Measurements from ENCODE around the gene ZNF200.
A peak's percentile ranks its signal among the peaks of the same experiment; 100 is the strongest.

ZNF200 gene

GRCh38 chr16:3234857-3235561 lies at the start of gene ZNF200:
Gene ZNF200, minus strand, starts transcription at chr16:3235158. Its CDS starts 1,403 bp downstream, at chr16:3233755.
- peak; percentile 95 for DNase-seq (ENCODE audit: low read depth)
- TF ChIP-seq CTCF (conservative IDR thresholded peaks at IDR 0.05; ENCODE audit: control insufficient read depth, insufficient read depth, low read depth, low read length), result no peak
- peak within 1 kb of the TSS; percentile 96 for H3K4me3 ChIP-seq (ENCODE audit: control insufficient read depth, low read depth, low read length)

- H3K4me3 ChIP-seq (ENCODE audit: control insufficient read depth, low read depth, low read length), result peak overlapping the region; percentile 90
- TF ChIP-seq CTCF (conservative IDR thresholded peaks at IDR 0.05; ENCODE audit: control insufficient read depth, insufficient read depth, low read depth, low read length), result no peak
- DNase-seq (ENCODE audit: low read depth), result no peak
Measured at GRCh38 chr16:3283543-3284447, 48.8 kb upstream of the ZNF200 start.

GRCh38 chr16:3282730-3283542 lies 48.0 kb upstream of the ZNF200 start, which contains the start of gene ZNF263:
Gene ZNF263, plus strand, starts transcription at chr16:3283491. Its CDS starts 328 bp downstream, at chr16:3283819.
- no peak for TF ChIP-seq CTCF (conservative IDR thresholded peaks at IDR 0.05; ENCODE audit: control insufficient read depth, insufficient read depth, low read depth, low read length)
- peak within 1 kb of the TSS; percentile 90 for H3K4me3 ChIP-seq (ENCODE audit: control insufficient read depth, low read depth, low read length)
- peak; percentile 98 for DNase-seq (ENCODE audit: low read depth)

GRCh38 chr16:3282103-3282729 lies 47.3 kb upstream of the ZNF200 start:
- DNase-seq (ENCODE audit: low read depth), result no peak
- TF ChIP-seq CTCF (conservative IDR thresholded peaks at IDR 0.05; ENCODE audit: control insufficient read depth, insufficient read depth, low read depth, low read length), result no peak
- peak overlapping the region; percentile 90 for H3K4me3 ChIP-seq (ENCODE audit: control insufficient read depth, low read depth, low read length)

GRCh38 chr16:3281222-3281820 lies 46.4 kb upstream of the ZNF200 start:
- DNase-seq (ENCODE audit: low read depth), result no peak
- no peak overlapping the region for H3K4me3 ChIP-seq (ENCODE audit: control insufficient read depth, low read depth, low read length)
- TF ChIP-seq CTCF (conservative IDR thresholded peaks at IDR 0.05; ENCODE audit: control insufficient read depth, insufficient read depth, low read depth, low read length), result no peak
